GM12865 (cell line): ENCODE data around the gene ACTR1B.
"Not testable (repeated sequence)": the region's sequence is repeated elsewhere in the genome, so short reads cannot be mapped to it uniquely, and the experiment has no call there.

ENCODE experiments used
- DNase-seq: peaks from one replicate; pipeline ENCODE4 v3.0.0; 2010; ENCODE audit warnings: low read depth
- H3K4me3 ChIP-seq: 2 replicates; pipeline ENCODE4 v1.5.1; 2011; ENCODE audit warnings: mild to moderate bottlenecking, low read depth, low read length, control low read depth
- CTCF ChIP-seq: IDR thresholded peaks from 2 replicates; pipeline ENCODE4 v1.5.1; 2011; ENCODE audit warnings: low read length, control low read depth, low read depth, inconsistent platforms; ENCODE audit not compliant: insufficient read depth; ENCODE audit errors: missing control alignments

ACTR1B gene

GRCh38 chr2:97663962-97664635, at the start of gene ACTR1B:
TSS of gene ACTR1B (minus strand) at chr2:97664044. CDS start at chr2:97663890, 154 bp downstream.
- peak; percentile 41 for TF ChIP-seq CTCF
- peak within 1 kb of the TSS; percentile 85 for H3K4me3 ChIP-seq
- peak; percentile 99 for DNase-seq

GRCh38 chr2:97712693-97713295, 49.0 kb upstream of the ACTR1B start:
- no peak for DNase-seq
- no peak overlapping the region for H3K4me3 ChIP-seq
- no peak for TF ChIP-seq CTCF

GRCh38 chr2:97712175-97712574, 48.3 kb upstream of the ACTR1B start:
- DNase-seq, H3K4me3 ChIP-seq: not testable (repeated sequence)

GRCh38 chr2:97711394-97711711, 47.5 kb upstream of the ACTR1B start:
- no peak for DNase-seq
- no peak for TF ChIP-seq CTCF
- no peak overlapping the region for H3K4me3 ChIP-seq

GRCh38 chr2:97708608-97709007, 44.8 kb upstream of the ACTR1B start:
- no peak for DNase-seq
- no peak for TF ChIP-seq CTCF

GRCh38 chr2:97708048-97708380, 44.2 kb upstream of the ACTR1B start:
- DNase-seq, result no peak
- no peak overlapping the region for H3K4me3 ChIP-seq
- no peak for TF ChIP-seq CTCF

More at GRCh38 chr2:97708608-97709007, 44.8 kb upstream of the ACTR1B start:
- H3K4me3 ChIP-seq, result no peak overlapping the region

GRCh38 chr2:97707362-97708047, 43.7 kb upstream of the ACTR1B start:
- no peak for TF ChIP-seq CTCF
- no peak overlapping the region for H3K4me3 ChIP-seq
- no peak for DNase-seq
